Mammary epithelial cell (primary cell): ENCODE measurements around the gene VIPR2.

ENCODE experiments used
- CTCF ChIP-seq, 2 donors: IDR thresholded peaks in 1 of 2; conservative IDR thresholded peaks in 1 of 2; 2 replicates each; pipeline ENCODE4 v1.5.1; 2011 to 2012; ENCODE audit warnings: inconsistent platforms in 2 of 2, low read length in 2 of 2, mild to moderate bottlenecking in 2 of 2, control low read depth in 1 of 2, low read depth in 1 of 2; ENCODE audit not compliant: insufficient read depth in 1 of 2; ENCODE audit errors: extremely low read depth in 1 of 2
- EZH2 ChIP-seq: IDR thresholded peaks from 2 replicates; pipeline ENCODE4 v1.6.1; 2012; ENCODE audit warnings: low read length, inconsistent platforms, borderline replicate concordance

GRCh38 chr7:159066816-159067575, 77.7 kb downstream of the VIPR2 start:
- TF ChIP-seq CTCF (conservative IDR thresholded peaks at IDR 0.05 in 1 of 2, IDR thresholded peaks at IDR 0.05 in 1 of 2; ENCODE audit: extremely low read depth in 1 of 2, insufficient read depth in 1 of 2, low read depth in 1 of 2, low read length in 2 of 2) = no peak
- TF ChIP-seq EZH2 = no peak
